GM18861 (cell line): ENCODE data around the gene SOX6.

Experiments
- ATAC-seq: cut with Tn5 transposase; IDR thresholded peaks from one replicate; pipeline ENCODE4 v1.9.1; 2021; ENCODE audit not compliant: unreplicated experiment

Gene SOX6

GRCh38 chr11:16321148-16321547 lies 35.2 kb downstream of the SOX6 start:
- ATAC-seq, result no peak

DNA sequence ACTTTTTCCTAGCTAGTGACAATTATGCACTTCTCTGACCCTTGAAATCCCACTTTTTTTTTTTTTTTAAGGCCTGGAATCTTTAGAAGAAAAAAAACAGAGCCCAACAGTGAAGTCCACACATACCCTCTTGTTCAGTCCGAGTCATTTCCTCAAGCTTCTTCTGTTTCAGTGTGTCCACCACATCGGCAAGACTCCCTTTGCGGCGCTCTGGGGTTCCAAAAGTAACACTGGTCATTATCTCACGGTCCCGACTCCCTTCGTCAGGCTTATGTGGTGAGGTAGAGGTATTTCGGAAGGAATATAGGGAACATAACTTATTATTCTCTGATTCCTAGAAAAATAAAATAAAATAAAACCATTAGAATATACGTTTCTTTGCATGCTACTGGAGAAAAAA lies 38.0 kb downstream of the SOX6 start:
- ATAC-seq, result no peak

DNA sequence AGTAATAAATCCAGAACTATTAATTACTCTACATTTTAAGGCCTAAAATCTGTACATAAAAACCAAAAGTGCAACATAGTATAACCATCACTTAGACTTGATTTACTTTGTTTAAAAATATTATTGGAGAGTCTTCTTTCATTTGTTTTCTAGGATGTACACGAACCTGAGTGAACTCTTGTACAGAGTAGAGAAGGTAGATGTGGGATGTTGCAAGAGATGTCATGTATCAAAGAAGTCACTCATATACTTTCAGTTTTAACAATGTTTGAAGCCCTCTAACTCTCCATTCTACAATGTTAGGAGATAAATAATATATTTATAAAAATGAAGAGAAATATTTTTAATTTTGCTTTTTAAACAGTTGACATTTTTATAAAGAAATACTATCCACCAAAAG lies 38.6 kb downstream of the SOX6 start:
- ATAC-seq, result no peak

DNA sequence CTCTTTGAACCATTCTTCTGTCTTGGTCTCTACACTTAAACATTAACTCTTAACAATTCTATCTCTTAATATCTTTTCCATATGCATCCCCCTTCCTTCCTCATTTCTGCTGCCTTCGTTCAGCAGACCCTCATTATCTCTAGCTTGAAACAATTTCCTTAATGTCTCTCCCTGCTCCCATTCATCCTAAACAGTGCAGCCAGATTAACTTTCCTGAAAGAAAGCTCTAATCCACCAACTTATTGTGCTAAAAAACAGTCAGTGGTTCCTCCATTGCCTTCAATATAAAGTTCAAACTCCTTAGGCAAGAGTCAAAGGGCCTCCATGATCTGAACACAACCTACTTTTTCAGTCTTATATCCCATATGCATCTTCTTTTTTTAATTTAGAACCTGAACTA lies 42.5 kb downstream of the SOX6 start:
- ATAC-seq, result no peak

GRCh38 chr11:16312233-16312765 lies 44.0 kb downstream of the SOX6 start:
- no peak for ATAC-seq

- no peak for ATAC-seq
Observed at GRCh38 chr11:16311831-16312230, 44.5 kb downstream of the SOX6 start.

DNA sequence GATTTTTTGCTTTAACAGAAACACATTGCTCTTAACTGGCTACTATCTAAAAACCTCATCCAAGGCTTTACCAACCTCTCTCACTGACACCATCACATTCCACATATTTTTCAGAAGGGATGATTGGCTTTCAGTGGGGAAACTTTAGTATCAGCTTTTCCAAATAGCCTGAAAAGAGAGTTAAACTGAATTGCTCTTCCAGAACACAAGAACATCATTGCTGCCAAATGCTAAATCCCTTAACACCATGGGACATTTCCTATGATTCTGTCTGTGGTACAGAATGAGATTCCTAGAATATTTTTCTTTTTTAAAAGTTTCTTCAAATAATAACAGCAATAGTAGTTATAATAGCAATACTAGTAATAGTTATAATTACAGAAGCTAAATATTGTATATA lies 45.4 kb downstream of the SOX6 start:
- ATAC-seq, result no peak

- no peak for ATAC-seq
Observed at GRCh38 chr11:16309226-16309625, 47.1 kb downstream of the SOX6 start.

DNA sequence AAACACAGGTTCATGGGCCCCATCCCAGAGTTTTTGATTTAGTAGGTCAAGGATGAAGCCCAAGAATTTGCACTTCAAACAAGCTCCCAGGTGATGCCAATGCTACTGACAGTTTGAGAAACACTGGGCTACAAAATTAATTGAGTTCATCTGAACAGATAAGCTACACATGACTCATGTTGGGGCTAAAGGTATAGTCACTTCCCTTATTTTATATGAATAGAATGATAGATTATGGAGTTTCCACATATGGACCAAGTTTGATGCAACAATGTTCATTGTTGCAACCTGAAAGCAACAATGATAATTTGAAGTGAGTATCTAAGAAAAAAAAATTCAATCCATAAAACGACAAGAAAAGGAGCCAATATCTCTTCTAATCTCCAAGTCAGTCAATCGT lies 54.9 kb downstream of the SOX6 start:
- no peak for ATAC-seq

- no peak for ATAC-seq
Observed at GRCh38 chr11:16299884-16300782, 56.2 kb downstream of the SOX6 start.

GRCh38 chr11:16299390-16299789 lies 57.0 kb downstream of the SOX6 start:
- no peak for ATAC-seq

- no peak for ATAC-seq
Observed at GRCh38 chr11:16297332-16297731, 59.0 kb downstream of the SOX6 start.

- ATAC-seq, result no peak
Observed at GRCh38 chr11:16296273-16296672, 60.1 kb downstream of the SOX6 start.

DNA sequence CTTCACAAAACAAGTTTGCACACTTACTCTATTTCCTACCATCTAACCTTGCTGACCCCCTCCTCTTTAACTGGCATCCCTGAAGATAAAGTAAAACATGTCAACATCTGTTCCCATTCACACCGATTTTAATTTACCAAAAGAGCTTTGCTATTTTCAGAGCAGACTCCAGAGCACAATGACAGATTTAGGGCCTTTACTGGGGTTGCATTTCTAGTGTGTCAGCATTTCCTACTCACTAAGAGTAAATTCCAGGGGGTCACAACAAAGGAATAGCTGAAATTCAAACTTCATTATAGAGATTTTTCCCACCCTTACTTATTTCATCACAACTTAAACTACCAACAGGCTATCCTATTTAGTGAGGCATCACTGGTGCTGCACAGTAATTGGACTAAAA lies 60.8 kb downstream of the SOX6 start:
- ATAC-seq, result no peak

DNA sequence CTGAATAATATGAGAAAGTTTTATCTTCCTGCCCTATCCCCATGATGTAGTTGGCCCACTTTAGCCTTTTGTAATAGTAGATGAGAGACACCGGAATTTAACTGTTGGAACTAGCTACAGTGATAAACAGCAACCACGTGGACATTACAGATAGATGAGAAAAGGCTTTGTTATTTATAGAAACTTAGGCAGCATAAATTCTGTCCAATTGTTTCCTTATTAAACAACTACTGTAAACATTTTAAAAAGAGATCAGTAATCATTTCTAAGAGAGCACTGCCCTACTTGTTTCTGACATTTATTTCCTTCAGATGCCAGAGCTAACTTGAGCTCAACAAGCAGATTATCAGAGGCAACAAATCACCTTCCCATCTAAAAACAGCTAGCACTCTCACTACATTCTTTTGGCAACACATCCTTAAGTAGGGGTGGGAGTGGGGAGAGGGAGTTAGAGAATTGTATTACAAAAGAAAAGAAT lies 63.1 kb downstream of the SOX6 start:
- ATAC-seq, result no peak

DNA sequence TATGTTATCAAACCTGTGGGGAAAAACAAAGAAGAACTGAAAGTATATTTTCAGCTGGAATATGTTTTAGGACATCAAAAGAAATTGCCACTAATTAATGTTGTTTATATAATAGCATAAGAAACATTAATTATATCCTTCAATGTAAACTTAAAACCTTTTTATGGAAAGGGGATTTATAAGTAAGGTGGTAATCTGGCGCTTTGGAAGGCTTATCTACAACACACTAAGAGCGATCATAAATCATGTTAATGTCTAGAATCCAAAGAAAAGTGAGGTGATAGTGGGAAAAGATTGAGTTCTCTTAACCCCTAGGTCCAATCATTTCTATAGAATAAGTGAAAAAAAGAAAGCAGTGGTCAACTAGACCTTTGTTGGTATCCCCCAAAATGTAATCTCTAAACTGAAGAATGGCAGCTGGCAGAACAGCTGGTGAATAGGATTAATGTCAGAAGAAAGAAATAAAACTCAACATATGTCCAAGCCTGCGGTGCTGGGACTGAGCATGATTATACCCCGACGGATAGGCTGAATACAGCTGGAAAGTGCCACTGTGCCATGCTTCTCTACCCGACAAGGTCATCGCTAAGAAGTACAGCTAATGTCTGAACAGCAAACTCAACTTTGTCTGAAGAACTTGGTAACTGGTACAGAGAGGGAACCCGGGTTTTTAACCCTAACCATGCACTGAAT lies 64.0 kb downstream of the SOX6 start:
- no peak for ATAC-seq

- no peak for ATAC-seq
Observed at GRCh38 chr11:16291729-16292128, 64.6 kb downstream of the SOX6 start.

DNA sequence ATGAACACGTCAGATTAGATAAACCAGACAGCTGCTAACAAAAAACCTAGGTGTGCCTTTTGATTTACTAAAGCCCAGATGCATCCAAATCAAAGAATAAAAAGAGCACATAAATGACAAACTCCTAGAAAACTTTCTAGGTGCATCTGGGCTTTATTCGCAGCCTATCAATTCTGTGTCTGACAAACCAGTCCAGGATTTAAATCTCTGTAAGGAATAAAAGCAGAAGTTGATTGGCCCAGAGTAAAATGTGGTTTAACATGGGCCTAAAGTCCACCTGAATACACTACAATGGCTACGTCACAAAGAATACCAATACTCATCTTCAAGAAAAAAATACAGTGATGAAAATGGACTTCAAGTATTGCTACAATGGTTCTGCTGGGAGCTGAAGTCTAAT lies 66.8 kb downstream of the SOX6 start:
- ATAC-seq, result no peak

- no peak for ATAC-seq
Observed at GRCh38 chr11:16287630-16288280, 68.6 kb downstream of the SOX6 start.

DNA sequence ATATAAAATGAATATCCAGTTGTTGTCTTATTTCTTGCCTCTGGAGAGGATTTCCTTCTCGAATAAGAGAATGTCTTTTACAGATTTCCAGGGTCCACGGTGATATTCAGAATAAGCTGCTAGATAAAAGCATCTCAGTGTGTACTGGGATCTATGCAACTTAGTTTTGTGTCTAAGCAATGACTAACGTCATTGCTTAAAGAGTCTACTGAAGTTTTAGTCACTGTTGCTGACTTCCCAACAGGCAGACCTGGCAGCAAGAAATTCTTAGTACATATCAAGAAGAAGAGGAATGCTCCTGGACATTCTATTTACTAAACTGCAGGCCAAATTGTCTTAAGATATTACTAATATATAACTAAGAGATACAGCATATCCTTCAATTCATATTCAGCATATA lies 70.3 kb downstream of the SOX6 start:
- ATAC-seq, result no peak

DNA sequence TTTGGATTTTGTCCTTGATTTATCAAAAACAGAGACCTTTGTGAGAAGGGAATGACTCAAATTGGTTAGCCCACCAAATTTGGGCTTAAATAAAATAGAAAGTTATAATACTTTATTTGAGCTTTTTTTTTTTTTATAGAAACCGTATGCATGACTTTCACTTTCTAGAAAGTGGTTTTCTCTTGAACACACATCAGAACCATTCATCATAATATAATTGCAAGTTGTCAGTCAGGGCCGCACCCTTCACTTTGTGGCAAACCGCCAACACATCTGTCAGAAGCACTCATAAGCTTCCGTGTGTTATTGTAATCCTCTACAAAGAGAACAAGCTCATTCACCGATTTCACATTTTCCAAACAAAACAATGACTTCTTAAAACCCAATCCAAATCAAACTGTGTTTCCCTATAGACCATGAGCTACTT lies 76.1 kb downstream of the SOX6 start:
- ATAC-seq, result no peak
